RPMI7951 (cell line): Measurements from ENCODE around the gene AAK1. TPM values are rescaled to one million over a fixed set of nuclear protein-coding genes. Genes with fewer than 3 reads are reported as not detected.
"Not testable (repeated sequence)": the region's sequence is repeated elsewhere in the genome, so short reads cannot be mapped to it uniquely, and the experiment has no call there.

Experiments
- DNase-seq: peaks from one replicate; pipeline ENCODE4 v3.0.0-alpha.2; 2012; ENCODE audit warnings: low read depth
- total RNA-seq: library from RNA; depleted of rRNA; stranded (reverse); fragments of >200 nt; shearing (Covaris generic); gene quantifications from 2 replicates; pipeline ENCODE4 v1.2.3, GENCODE V29; 2014

Gene AAK1
- total RNA-seq, 1 experiment from 2014 or later: 44.0 TPM

GRCh38 chr2:69600425-69600824 lies 43.1 kb downstream of the AAK1 start:
- no peak for DNase-seq

- DNase-seq: no peak
Measured at GRCh38 chr2:69597843-69598610, 45.5 kb downstream of the AAK1 start.

GRCh38 chr2:69597105-69597504 lies 46.4 kb downstream of the AAK1 start:
- DNase-seq: no peak

GRCh38 chr2:69594341-69594740 lies 49.2 kb downstream of the AAK1 start:
- DNase-seq: no peak

GRCh38 chr2:69592511-69592910 lies 51.0 kb downstream of the AAK1 start:
- no peak for DNase-seq

- no peak for DNase-seq
Measured at GRCh38 chr2:69589973-69590652, 53.4 kb downstream of the AAK1 start.

- DNase-seq: no peak
Measured at GRCh38 chr2:69588945-69589344, 54.6 kb downstream of the AAK1 start.

GRCh38 chr2:69588403-69588802 lies 55.1 kb downstream of the AAK1 start:
- no peak for DNase-seq

GRCh38 chr2:69585855-69586555 lies 57.5 kb downstream of the AAK1 start:
- DNase-seq: no peak

GRCh38 chr2:69584127-69584889 lies 59.2 kb downstream of the AAK1 start:
- DNase-seq: no peak

- no peak for DNase-seq
Measured at GRCh38 chr2:69583321-69583833, 60.2 kb downstream of the AAK1 start.

- DNase-seq: peak; percentile 60
Measured at GRCh38 chr2:69582582-69583176, 60.9 kb downstream of the AAK1 start.

- peak; percentile 73 for DNase-seq
Measured at GRCh38 chr2:69581774-69582581, 61.6 kb downstream of the AAK1 start.

- DNase-seq: no peak
Measured at GRCh38 chr2:69580486-69580885, 63.1 kb downstream of the AAK1 start.

- no peak for DNase-seq
Measured at GRCh38 chr2:69579536-69579935, 64.0 kb downstream of the AAK1 start.

GRCh38 chr2:69578198-69578540 lies 65.4 kb downstream of the AAK1 start:
- DNase-seq: peak; percentile 57

GRCh38 chr2:69577467-69578197 lies 65.9 kb downstream of the AAK1 start:
- DNase-seq: no peak

GRCh38 chr2:69576880-69577279 lies 66.7 kb downstream of the AAK1 start:
- DNase-seq: no peak

- no peak for DNase-seq
Measured at GRCh38 chr2:69575926-69576325, 67.6 kb downstream of the AAK1 start.

- not testable (repeated sequence) for DNase-seq
Measured at GRCh38 chr2:69575371-69575770, 68.2 kb downstream of the AAK1 start.
